KOPT-K1 (cell line): Measurements from ENCODE around the gene AZIN2.
"Not testable (repeated sequence)": the region's sequence is repeated elsewhere in the genome, so short reads cannot be mapped to it uniquely, and the experiment has no call there.

Experiments used
- H3K27ac ChIP-seq: fragments of 200-600 bp; sonication (generic); 2 replicates; pipeline ENCODE4 v1.5.1; 2016; ENCODE audit warnings: antibody characterized with exemption, mild to moderate bottlenecking, low read depth, low read length; ENCODE audit not compliant: poor library complexity, severe bottlenecking
- H3K36me3 ChIP-seq: fragments of 200-600 bp; sonication (generic); 2 replicates; pipeline ENCODE4 v1.5.1; 2017; ENCODE audit warnings: antibody characterized with exemption, mild to moderate bottlenecking, low read length, moderate library complexity; ENCODE audit not compliant: insufficient read depth
- H3K9me3 ChIP-seq: fragments of 200-600 bp; sonication (generic); 2 replicates; pipeline ENCODE4 v1.5.1; 2017; ENCODE audit warnings: antibody characterized with exemption, low read length, mild to moderate bottlenecking; ENCODE audit not compliant: insufficient read depth, poor library complexity, severe bottlenecking

Gene AZIN2

DNA sequence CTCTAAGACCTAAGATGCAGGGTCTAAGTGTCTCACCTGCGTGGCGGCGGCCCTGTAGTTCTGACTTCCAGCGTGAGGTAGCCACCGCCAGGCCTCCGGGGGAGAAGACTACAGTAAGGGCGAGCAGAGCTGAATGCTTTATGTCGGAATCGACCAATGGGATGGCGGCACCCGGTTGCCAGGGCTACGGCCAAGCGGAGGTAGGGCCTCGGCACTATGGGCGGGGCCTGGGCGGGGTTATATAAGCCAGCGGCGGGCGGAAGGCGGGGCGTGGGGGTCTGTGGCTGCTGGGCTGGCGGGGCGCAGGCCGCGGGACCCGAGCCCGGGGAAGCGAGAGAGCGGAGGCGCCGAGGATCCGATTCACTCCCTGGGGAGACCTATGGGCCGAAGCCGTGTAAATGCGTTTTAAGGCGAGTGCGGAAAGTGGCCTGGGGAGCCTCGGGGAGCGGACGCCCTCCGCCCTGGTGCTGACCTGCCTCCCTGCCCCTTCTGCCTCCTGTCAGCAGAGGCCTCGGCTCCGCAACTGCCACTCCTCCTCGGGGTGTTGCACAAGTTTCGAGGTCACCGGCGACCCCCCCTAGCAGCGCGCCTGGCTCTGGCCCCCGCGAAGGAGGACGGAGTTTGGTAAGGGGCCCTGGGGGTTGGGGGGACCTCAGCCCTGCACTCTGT lies at the start of gene AZIN2:
Gene AZIN2 (plus strand): TSS at position 269 of the 669 bp plus-strand sequence. CDS start 1,097 bp downstream, outside the sequence.
- Histone ChIP-seq H3K36me3 (no peaks in the 10 kb centered on the region), H3K9me3 (no peaks in the 10 kb centered on the region), H3K27ac (peak within 1 kb of the TSS; percentile 56)

GRCh38 chr1:33031506-33031905 lies 49.4 kb upstream of the AZIN2 start:
- Histone ChIP-seq H3K27ac (no peak overlapping the region), H3K9me3 (no peaks in the 10 kb centered on the region), H3K36me3 (peaks cover 83% of the 10 kb centered on the region)

DNA sequence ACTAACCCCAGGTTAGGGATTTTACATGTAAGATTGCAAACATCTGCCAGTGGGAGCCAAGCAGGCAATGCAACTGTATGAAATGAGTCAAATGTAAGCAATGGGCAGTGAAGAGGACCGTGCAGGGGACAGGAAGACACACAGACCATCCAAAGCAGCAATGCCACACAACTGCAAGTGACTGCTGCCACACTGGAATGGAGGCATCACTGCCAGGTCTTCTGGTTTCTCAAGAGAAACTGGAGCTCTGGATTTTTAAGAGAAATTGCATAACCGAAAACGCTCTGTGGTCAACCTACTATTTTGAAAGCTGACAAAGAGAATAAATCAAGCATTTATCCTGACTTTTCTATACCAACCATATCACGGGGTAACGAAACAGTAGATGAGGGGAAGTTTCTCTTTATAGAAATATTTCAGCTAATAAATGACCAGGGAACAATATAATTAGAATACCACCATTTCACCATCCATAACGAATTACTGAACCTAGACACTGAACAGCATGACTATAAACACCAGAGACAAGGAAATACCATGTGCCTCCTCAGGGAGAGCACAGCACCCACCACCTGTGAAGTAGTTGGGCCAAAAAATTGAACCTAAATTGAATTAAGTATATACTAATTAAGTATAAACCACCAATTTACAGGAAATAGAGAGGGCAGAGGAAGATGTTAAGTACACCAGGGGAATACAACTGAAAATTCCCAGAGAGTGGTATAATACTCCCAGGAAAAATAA lies 48.7 kb upstream of the AZIN2 start:
- Histone ChIP-seq H3K27ac (no peak overlapping the region), H3K36me3 (peaks cover 79% of the 10 kb centered on the region), H3K9me3 (no peaks in the 10 kb centered on the region)

GRCh38 chr1:33036051-33036525 lies 44.9 kb upstream of the AZIN2 start:
- peaks cover 42% of the 10 kb centered on the region for H3K36me3 ChIP-seq
- no peaks in the 10 kb centered on the region for H3K9me3 ChIP-seq
- peak overlapping the region; percentile 73 for H3K27ac ChIP-seq

DNA sequence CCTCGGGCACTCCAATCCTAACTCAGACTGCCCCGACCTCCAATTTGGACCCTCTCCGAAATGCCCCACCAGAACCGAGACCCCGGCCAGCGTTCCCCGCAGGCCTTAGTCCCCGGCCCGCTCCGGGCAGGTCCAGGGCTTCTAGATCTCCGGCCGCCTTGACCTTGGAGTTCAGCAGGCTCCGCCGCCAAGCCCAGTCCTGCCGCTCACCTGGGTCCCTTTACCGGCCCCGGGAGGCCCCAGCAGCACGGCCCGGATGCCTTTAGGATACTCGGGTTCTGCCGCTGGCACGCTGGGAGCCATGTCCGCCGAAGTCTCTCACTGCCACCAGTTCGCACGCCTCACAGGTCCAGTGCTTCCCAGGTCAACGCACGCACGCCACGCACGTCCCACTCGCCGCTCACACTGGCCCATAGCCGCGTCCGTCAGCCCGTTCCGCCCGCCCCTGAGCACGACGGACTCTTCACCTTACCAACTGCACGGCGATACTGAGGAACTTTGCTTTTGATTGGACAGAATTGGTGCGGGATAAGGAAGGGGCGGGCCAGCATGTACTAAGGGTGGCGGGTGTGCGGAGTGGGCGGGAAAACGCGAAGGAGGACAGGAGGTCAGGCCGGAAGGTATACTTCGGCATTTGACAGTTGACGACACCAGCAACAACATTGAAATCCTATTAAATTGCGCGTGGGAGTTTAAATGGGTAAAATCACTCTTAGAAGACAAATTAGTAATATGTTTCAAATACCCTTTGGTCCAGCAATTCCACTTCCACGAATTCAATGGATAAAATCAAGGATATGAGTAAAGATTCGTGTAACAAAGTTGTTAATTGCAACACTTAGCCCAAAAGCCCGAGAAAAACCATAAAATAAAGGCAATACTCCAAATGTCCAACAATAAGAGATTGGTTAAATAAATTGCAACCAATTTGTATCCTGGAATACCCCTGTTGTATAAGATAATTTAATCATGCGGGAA lies 44.1 kb upstream of the AZIN2 start, which contains the start of gene AK2:
Gene AK2 (minus strand): TSS at position 358 of the 978 bp plus-strand sequence. CDS start 55 bp downstream, at position 303.
- Histone ChIP-seq H3K9me3 (no peaks in the 10 kb centered on the region), H3K27ac (peak within 1 kb of the TSS; percentile 73), H3K36me3 (peaks cover 35% of the 10 kb centered on the region)

DNA sequence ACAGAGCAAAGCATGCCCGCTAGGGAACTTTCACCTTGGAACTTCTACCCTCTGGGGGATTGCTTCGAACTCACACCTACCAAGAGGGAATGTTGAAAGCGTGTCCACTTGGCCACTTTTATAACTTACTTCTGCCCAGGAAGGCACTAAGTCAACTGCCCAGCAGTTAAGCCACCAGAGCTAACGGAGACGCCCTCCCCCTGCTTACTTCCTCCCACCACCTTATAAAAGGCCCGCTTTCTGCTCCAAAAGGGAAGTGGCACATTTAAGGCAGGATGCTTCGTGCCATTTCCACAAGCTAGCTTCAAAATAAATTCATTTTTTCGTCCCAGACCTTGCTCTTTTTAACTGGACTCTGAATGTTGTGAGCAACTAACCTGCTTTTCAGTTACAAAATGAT lies 41.1 kb upstream of the AZIN2 start:
- Histone ChIP-seq H3K9me3 (no peaks in the 10 kb centered on the region), H3K36me3 (peaks cover 6% of the 10 kb centered on the region), H3K27ac (no peak overlapping the region)

- Histone ChIP-seq H3K27ac (no peak overlapping the region), H3K9me3 (no peaks in the 10 kb centered on the region), H3K36me3 (no peaks in the 10 kb centered on the region)
Observed at GRCh38 chr1:33041026-33041425, 39.9 kb upstream of the AZIN2 start.

DNA sequence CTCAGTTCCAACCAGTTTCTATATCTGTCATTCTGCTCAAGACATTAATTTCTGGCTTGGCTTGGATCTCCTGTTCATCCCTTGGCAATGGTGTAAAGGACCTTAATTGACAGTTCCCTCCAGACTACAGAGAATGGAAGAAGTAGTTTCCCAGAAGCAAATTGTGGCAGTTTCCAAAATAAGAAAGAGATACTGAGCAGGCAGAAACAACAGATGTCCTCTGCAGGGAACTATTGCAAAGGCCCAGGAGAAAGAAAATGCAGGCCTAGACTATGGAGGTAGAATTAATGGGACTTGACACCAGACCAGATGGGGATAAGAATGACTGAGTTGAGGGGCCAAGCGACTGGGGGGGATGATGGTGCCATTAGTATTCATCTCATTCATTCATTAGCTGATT lies 38.1 kb upstream of the AZIN2 start:
- H3K27ac ChIP-seq = no peak overlapping the region
- H3K36me3 ChIP-seq = no peaks in the 10 kb centered on the region
- H3K9me3 ChIP-seq = no peaks in the 10 kb centered on the region

DNA sequence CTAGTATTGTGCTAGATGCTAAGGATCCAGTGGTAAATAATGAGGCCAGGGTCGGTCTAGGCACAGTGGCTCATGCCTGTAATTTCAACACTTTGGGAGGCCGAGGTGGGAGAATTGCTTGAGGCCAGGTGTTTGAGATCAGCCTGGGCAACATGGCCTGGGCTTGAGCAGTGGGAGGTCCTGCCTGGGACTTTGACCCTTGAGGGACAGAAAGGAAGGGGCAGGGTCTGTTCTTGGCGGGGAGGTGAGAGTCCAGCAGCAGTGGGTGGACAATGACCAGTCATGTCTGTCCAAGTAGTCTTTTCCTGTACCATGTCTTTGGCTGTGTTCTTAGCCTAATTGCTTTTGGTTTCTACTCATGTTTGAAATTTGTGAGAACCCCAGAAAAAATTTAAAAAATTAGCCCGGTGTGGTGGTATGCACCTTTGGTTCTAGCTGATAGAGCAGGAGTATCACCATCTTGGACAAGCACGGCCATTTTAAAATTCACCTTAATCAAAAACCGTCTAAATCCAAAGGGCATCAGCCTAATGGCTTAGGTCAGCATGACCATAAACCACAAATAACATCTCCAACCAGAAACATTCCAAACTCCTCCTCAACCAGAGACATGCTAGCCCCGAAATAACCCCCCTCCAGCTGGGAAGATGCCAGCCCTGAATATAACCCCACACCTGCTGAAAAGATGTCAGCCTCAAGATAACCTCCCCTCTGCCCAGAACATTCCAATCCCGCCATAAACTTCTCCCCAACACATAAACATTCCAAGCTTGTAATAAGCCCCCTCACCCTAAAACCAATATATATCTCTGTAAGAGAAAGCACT lies 37.5 kb upstream of the AZIN2 start:
- H3K9me3 ChIP-seq = no peaks in the 10 kb centered on the region
- no peak overlapping the region for H3K27ac ChIP-seq

DNA sequence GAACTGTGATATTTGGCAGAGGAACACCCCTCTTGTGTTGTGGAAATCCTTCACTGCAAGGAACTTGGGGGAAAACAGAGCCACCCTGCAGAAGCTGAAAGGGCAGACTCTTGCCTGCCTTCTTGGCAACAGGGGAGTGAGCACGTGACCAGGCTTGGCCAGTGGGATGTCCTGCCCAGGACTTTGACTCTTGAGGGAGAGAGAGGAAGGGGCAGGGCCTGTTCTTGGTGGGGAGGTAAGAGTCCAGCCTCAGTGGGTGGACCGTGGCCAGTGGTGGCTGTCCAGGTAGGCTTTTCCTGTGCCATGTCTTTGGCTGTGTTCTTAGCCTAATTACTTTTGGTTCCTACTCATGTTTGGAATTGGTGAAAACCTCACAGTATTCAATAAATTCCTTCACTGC lies 35.7 kb upstream of the AZIN2 start:
- Histone ChIP-seq H3K36me3 (no peaks in the 10 kb centered on the region), H3K9me3 (no peaks in the 10 kb centered on the region), H3K27ac (no peak overlapping the region)

More for the DNA sequence above, 37.5 kb upstream of the AZIN2 start:
- no peaks in the 10 kb centered on the region for H3K36me3 ChIP-seq

- Histone ChIP-seq H3K27ac (no peak overlapping the region), H3K36me3 (no peaks in the 10 kb centered on the region), H3K9me3 (no peaks in the 10 kb centered on the region)
Observed at GRCh38 chr1:33045814-33046213, 35.1 kb upstream of the AZIN2 start.

DNA sequence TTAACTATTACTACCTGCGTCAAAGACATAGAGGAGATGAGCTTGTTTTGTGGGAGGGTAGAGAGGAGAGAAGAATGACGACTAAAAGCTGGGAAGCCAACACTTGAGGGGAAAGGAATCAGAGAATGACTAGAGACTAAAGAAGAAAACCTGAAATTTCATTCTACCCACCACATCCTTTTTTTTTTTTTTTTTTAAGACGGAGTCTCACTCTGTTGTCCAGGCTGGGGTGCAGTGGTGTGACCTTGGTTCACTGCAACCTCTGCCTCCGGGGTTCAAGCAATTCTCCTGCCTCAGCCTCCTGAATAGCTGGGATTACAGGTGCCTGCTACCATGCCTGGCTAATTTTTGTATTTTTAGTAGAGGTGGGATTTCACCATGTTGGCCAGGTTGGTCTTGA lies 34.7 kb upstream of the AZIN2 start:
- H3K9me3 ChIP-seq, H3K27ac ChIP-seq, H3K36me3 ChIP-seq: not testable (repeated sequence)

DNA sequence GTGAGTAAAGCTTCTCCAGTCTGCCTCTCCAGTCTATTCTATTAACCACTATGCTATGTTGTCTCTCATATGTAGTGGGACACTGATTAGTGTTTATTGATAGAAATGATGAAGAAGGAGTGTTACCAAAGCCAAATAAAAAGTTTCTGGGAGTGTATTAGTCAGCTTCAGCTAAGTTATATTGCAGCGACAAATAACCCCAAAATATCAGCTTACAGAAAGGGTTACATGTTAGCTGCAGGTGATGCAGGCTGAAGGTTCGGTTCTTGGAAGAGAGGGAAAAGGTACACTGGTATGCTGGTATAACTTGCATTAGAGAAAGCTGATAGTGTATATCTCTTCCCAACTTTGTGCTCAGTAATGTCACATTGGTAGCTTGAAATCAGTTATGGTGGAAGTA lies 33.7 kb upstream of the AZIN2 start:
- no peaks in the 10 kb centered on the region for H3K36me3 ChIP-seq
- no peaks in the 10 kb centered on the region for H3K9me3 ChIP-seq
- no peak overlapping the region for H3K27ac ChIP-seq

DNA sequence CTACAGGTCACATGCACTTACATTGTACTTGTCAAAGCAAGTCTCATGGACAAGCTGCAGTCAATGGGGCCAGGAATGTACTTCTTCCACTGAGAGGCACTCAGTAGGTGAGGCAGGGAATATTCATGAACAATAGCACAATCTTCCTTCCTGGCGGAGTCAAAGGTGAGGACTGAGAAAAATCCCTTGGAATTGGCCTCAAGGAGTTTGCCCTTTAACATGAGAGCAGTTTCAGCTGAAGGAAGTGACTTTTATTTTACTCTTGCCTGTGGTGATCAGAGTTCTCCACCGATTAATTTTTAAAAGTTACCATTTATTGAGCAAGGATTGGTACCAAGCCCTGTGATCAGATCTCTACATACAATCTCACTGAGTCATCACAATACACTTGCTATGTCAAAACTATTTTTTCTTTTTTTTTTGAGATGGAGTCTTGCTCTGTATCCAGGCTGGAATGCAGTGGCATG lies 33.1 kb upstream of the AZIN2 start:
- H3K9me3 ChIP-seq = no peaks in the 10 kb centered on the region
- H3K27ac ChIP-seq = no peak overlapping the region
- no peaks in the 10 kb centered on the region for H3K36me3 ChIP-seq
